H9 (cell line): Measurements from ENCODE around the gene ARMC2. TPM values are rescaled to one million over a fixed set of nuclear protein-coding genes. Genes with fewer than 3 reads are reported as not detected.

ENCODE experiments used
- DNase-seq: peaks from one replicate; pipeline ENCODE4 v3.0.0-alpha.2; 2017
- H2AFZ ChIP-seq: one replicate; pipeline ENCODE4 v1.6.1; 2013; ENCODE audit warnings: mild to moderate bottlenecking, low read length, control low read depth, moderate library complexity
- H2AK5ac ChIP-seq: 2 replicates; pipeline ENCODE4 v1.6.1; 2013; ENCODE audit warnings: low read length, control low read depth, mixed read lengths; ENCODE audit not compliant: insufficient read length
- H2BK120ac ChIP-seq: one replicate; pipeline ENCODE4 v1.6.1; 2013; ENCODE audit warnings: low read depth, mild to moderate bottlenecking, low read length, control low read depth, inconsistent platforms; ENCODE audit not compliant: poor library complexity, severe bottlenecking
- H2BK12ac ChIP-seq: 2 replicates; pipeline ENCODE4 v1.6.1; 2013; ENCODE audit warnings: low read length, control low read depth, mixed read lengths, low read depth; ENCODE audit not compliant: insufficient read length
- H2BK15ac ChIP-seq: 2 replicates; pipeline ENCODE4 v1.6.1; 2013; ENCODE audit warnings: low read depth, low read length, control low read depth
- H2BK20ac ChIP-seq: one replicate; pipeline ENCODE4 v1.6.1; 2013; ENCODE audit warnings: low read depth, mild to moderate bottlenecking, low read length, control low read depth, inconsistent platforms; ENCODE audit not compliant: poor library complexity, severe bottlenecking
- H2BK5ac ChIP-seq: 2 replicates; pipeline ENCODE4 v1.6.1; 2013; ENCODE audit warnings: low read length, control low read depth, mixed read lengths; ENCODE audit not compliant: insufficient read length
- H3K14ac ChIP-seq: 2 replicates; pipeline ENCODE4 v1.6.1; 2013; ENCODE audit warnings: low read length, control low read depth; ENCODE audit not compliant: insufficient read depth
- H3K18ac ChIP-seq: 2 replicates; pipeline ENCODE4 v1.6.1; 2013; ENCODE audit warnings: low read depth, mild to moderate bottlenecking, mixed read lengths, low read length, control low read depth; ENCODE audit not compliant: insufficient read length
- H3K23ac ChIP-seq: 2 replicates; pipeline ENCODE4 v1.6.1; 2013; ENCODE audit warnings: low read length, control low read depth, mixed read lengths, low read depth; ENCODE audit not compliant: insufficient read length
- H3K23me2 ChIP-seq: 2 replicates; pipeline ENCODE4 v1.6.1; 2013; ENCODE audit warnings: low read depth, mild to moderate bottlenecking, mixed read lengths, low read length, control low read depth; ENCODE audit not compliant: insufficient read length, poor library complexity, severe bottlenecking
- H3K27ac ChIP-seq: 2 replicates; pipeline ENCODE4 v1.5.1; 2013; ENCODE audit warnings: low read length, control low read depth, mixed read lengths, low read depth; ENCODE audit not compliant: insufficient read length
- H3K27me3 ChIP-seq: 2 replicates; pipeline ENCODE4 v1.6.1; 2013; ENCODE audit warnings: low read length, control low read depth, inconsistent platforms; ENCODE audit not compliant: insufficient read depth
- H3K4ac ChIP-seq: 2 replicates; pipeline ENCODE4 v1.6.1; 2013; ENCODE audit warnings: low read depth, mild to moderate bottlenecking, control low read depth, inconsistent platforms, low read length, moderate library complexity
- H3K4me1 ChIP-seq: 2 replicates; pipeline ENCODE4 v1.6.1; 2013; ENCODE audit warnings: low read length, control low read depth, inconsistent platforms; ENCODE audit not compliant: insufficient read depth
- H3K4me2 ChIP-seq: 2 replicates; pipeline ENCODE4 v1.6.1; 2013; ENCODE audit warnings: low read length, control low read depth, mixed read lengths; ENCODE audit not compliant: insufficient read length, insufficient read depth
- H3K56ac ChIP-seq: 2 replicates; pipeline ENCODE4 v1.6.1; 2013; ENCODE audit warnings: low read depth, mild to moderate bottlenecking, mixed read lengths, low read length, control low read depth; ENCODE audit not compliant: insufficient read length
- H3K79me1 ChIP-seq: 2 replicates; pipeline ENCODE4 v1.6.1; 2013; ENCODE audit warnings: low read depth, mild to moderate bottlenecking, moderate library complexity, low read length, control low read depth, inconsistent platforms; ENCODE audit not compliant: insufficient read depth, poor library complexity, severe bottlenecking
- H3K79me2 ChIP-seq: 2 replicates; pipeline ENCODE4 v1.6.1; 2013; ENCODE audit warnings: low read length, control low read depth, inconsistent platforms; ENCODE audit not compliant: insufficient read depth
- H3K9ac ChIP-seq: 2 replicates; pipeline ENCODE4 v1.6.1; 2013; ENCODE audit warnings: low read length, control low read depth, mixed read lengths; ENCODE audit not compliant: insufficient read length; ENCODE audit errors: extremely low read depth
- H3K9me3 ChIP-seq: one replicate; pipeline ENCODE4 v1.6.1; 2013; ENCODE audit warnings: low read depth, low read length, inconsistent platforms; ENCODE audit not compliant: control insufficient read depth
- H3T11ph ChIP-seq: one replicate; pipeline ENCODE4 v1.6.1; 2013; ENCODE audit warnings: mild to moderate bottlenecking, low read length, control low read depth, inconsistent platforms
- H4K20me1 ChIP-seq: one replicate; pipeline ENCODE4 v1.6.1; 2013; ENCODE audit not compliant: control insufficient read depth, insufficient read length, insufficient read depth
- H4K5ac ChIP-seq: 2 replicates; pipeline ENCODE4 v1.6.1; 2013; ENCODE audit warnings: low read depth, mild to moderate bottlenecking, mixed read lengths, low read length, control low read depth; ENCODE audit not compliant: insufficient read length
- H4K8ac ChIP-seq: replicated peaks from 2 replicates; pipeline ENCODE4 v1.6.1; 2013; ENCODE audit warnings: low read length, control low read depth, mixed read lengths, low read depth; ENCODE audit not compliant: insufficient read length
- H4K91ac ChIP-seq: 2 replicates; pipeline ENCODE4 v1.6.1; 2013; ENCODE audit warnings: low read depth, mild to moderate bottlenecking, moderate library complexity, mixed read lengths, low read length, control low read depth; ENCODE audit not compliant: insufficient read length
- H3K27ac Mint-ChIP-seq, 3 experiments: 2 replicates in 2 of 3; 3 replicates in 1 of 3; pipeline ENCODE4 v1.8.0; 2020 to 2021; ENCODE audit warnings: mixed read lengths in 3 of 3, mild to moderate bottlenecking in 1 of 3, moderate library complexity in 1 of 3
- H3K27me3 Mint-ChIP-seq: 2 replicates; pipeline ENCODE4 v1.8.0; 2021; ENCODE audit warnings: low read depth, mild to moderate bottlenecking, moderate library complexity, mixed read lengths
- H3K36me3 Mint-ChIP-seq, 3 experiments: 2 replicates in 2 of 3; 3 replicates in 1 of 3; pipeline ENCODE4 v1.8.0; 2020 to 2021; ENCODE audit warnings: low read depth in 3 of 3, mixed read lengths in 3 of 3; ENCODE audit not compliant: insufficient read depth in 1 of 3
- H3K4me1 Mint-ChIP-seq, 2 experiments: 2 replicates each; pipeline ENCODE4 v1.8.0; 2020; ENCODE audit warnings: mixed read lengths in 2 of 2
- H3K4me3 Mint-ChIP-seq, 2 experiments: 2 replicates in 1 of 2; 3 replicates in 1 of 2; pipeline ENCODE4 v1.8.0; 2020 to 2021; ENCODE audit warnings: mild to moderate bottlenecking in 2 of 2, mixed read lengths in 2 of 2, moderate library complexity in 1 of 2
- H3K9me3 Mint-ChIP-seq, 2 experiments: 2 replicates in 1 of 2; 3 replicates in 1 of 2; pipeline ENCODE4 v1.8.0; 2020; ENCODE audit warnings: mild to moderate bottlenecking in 2 of 2, mixed read lengths in 2 of 2, moderate library complexity in 1 of 2
- WGBS: extraction: QIAGEN DNeasy Blood & Tissue Kit; methylation state at CpG from one replicate; pipeline ENCODE4 v1.1.7; 2013; ENCODE audit warnings: missing lambda C conversion rate, low lambda C conversion rate, mixed read lengths; ENCODE audit not compliant: insufficient read length; ENCODE audit errors: extremely low coverage; 5-methylcytosine and 5-hydroxymethylcytosine counted together
- total RNA-seq: library from RNA; stranded (reverse); gene quantifications from 2 replicates; pipeline ENCODE4 v1.2.1, GENCODE V29; 2021
- TF ChIP-seq, protein P1 (sequence below): fragments of 200-600 bp; sonication (generic); conservative IDR thresholded peaks from 3 replicates; pipeline ENCODE4 v1.8.0; 2021; ENCODE audit warnings: antibody characterized with exemption, mild to moderate bottlenecking

ARMC2 gene
- total RNA-seq, 1 experiment from 2014 or later: 2.8 TPM

DNA sequence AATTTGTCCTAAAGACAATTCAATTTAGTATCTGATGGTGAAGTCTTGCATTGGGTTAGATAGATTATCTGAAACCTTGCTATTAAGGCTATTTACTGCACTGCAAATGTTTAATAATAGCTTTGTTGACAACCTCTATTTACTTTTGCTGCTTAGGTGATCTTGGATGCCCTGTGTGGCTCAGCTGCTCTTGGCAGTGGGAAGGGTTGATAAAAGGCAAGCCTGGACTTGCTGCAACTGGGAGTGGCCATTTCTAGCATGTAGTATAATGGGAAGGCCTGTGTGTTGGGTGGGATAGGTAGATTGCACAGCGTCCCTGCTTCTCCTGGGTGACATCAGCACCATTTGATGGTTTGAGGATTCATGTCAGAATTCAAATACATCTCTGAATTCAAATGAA is 49.1 kb downstream of the ARMC2 start:
- Histone ChIP-seq H4K20me1 (no peaks in the 10 kb centered on the region), H3K23ac (no peak overlapping the region), H3K4ac (no peak overlapping the region), H2BK120ac (no peak overlapping the region), H2BK12ac (no peak overlapping the region), H2BK15ac (no peak overlapping the region), H3K9me3 (no peaks in the 10 kb centered on the region), H3K27me3 (no peaks in the 10 kb centered on the region), H3K18ac (no peak overlapping the region), H4K5ac (no peak overlapping the region), H3K4me2 (no peak overlapping the region), H3K4me1 (no peaks in the 10 kb centered on the region), H2AFZ (no peak overlapping the region), H3K14ac (no peak overlapping the region), H2BK5ac (no peak overlapping the region), H3K56ac (no peak overlapping the region), H3K79me1 (no peaks in the 10 kb centered on the region), H4K8ac (no peak overlapping the region), H3K9ac (no peak overlapping the region), H2BK20ac (no peak overlapping the region), H3K79me2 (no peaks in the 10 kb centered on the region), H2AK5ac (no peak overlapping the region), H4K91ac (no peak overlapping the region), H3K27ac (no peak overlapping the region), H3T11ph (no peak overlapping the region), H3K23me2 (no peaks in the 10 kb centered on the region)
- Mint-ChIP-seq H3K27me3 (no peaks in the 10 kb centered on the region), H3K4me3 (no peak overlapping the region), H3K9me3 (no peaks in the 10 kb centered on the region), H3K4me1 (peaks cover 6 to 12% of the 10 kb centered on the region in 2 experiments), H3K27ac (peak overlapping the region in 2 of 3 experiments; percentile 56 to 76; a peak in 3 of 7 replicates), H3K36me3 (no peaks in the 10 kb centered on the region)
- DNase-seq: no peak
- no CpG with 5 or more reads among the region's 1 CpG for WGBS
- TF ChIP-seq, protein P1, sequence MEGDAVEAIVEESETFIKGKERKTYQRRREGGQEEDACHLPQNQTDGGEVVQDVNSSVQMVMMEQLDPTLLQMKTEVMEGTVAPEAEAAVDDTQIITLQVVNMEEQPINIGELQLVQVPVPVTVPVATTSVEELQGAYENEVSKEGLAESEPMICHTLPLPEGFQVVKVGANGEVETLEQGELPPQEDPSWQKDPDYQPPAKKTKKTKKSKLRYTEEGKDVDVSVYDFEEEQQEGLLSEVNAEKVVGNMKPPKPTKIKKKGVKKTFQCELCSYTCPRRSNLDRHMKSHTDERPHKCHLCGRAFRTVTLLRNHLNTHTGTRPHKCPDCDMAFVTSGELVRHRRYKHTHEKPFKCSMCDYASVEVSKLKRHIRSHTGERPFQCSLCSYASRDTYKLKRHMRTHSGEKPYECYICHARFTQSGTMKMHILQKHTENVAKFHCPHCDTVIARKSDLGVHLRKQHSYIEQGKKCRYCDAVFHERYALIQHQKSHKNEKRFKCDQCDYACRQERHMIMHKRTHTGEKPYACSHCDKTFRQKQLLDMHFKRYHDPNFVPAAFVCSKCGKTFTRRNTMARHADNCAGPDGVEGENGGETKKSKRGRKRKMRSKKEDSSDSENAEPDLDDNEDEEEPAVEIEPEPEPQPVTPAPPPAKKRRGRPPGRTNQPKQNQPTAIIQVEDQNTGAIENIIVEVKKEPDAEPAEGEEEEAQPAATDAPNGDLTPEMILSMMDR: no peak
